ENCODE data around the gene ADAMTSL3. TPM values are rescaled to one million over a fixed set of nuclear protein-coding genes. Genes with fewer than 3 reads are reported as not detected.

The ADAMTSL3 gene
- total RNA-seq, 1 donor, result 0.72 TPM

GRCh38 chr15:83809345-83809744 is 155.4 kb downstream of the ADAMTSL3 start:
- Histone ChIP-seq H2AFZ (ENCODE audit: low read length) (no peak overlapping the region), H3K4me3 (ENCODE audit: insufficient read depth, low read length) (no peak overlapping the region), H3K79me2 (ENCODE audit: insufficient read depth, low read length) (no peaks in the 10 kb centered on the region), H3K27me3 (ENCODE audit: insufficient read depth, low read length) (no peaks in the 10 kb centered on the region), H3K36me3 (ENCODE audit: insufficient read depth, low read length) (no peaks in the 10 kb centered on the region), H3K27ac (ENCODE audit: low read depth, low read length) (no peak overlapping the region), H3K4me1 (ENCODE audit: insufficient read depth, low read length) (no peaks in the 10 kb centered on the region), H3K9me3 (ENCODE audit: low read depth, low read length) (no peaks in the 10 kb centered on the region), H4K20me1 (ENCODE audit: insufficient read depth, low read length) (no peaks in the 10 kb centered on the region), H3K4me2 (ENCODE audit: insufficient read depth, low read length) (no peak overlapping the region)
- DNase-seq (ENCODE audit: insufficient read length, low spot score, missing footprints), result no peak
- no peak for TF ChIP-seq CTCF (IDR thresholded peaks at IDR 0.05; ENCODE audit: extremely low read depth, low read depth, low read length)

GRCh38 chr15:83810110-83810509 is 156.2 kb downstream of the ADAMTSL3 start:
- TF ChIP-seq CTCF (IDR thresholded peaks at IDR 0.05; ENCODE audit: extremely low read depth, low read depth, low read length), result no peak
- H3K4me2 ChIP-seq (ENCODE audit: insufficient read depth, low read length), result no peak overlapping the region
- no peaks in the 10 kb centered on the region for H3K79me2 ChIP-seq (ENCODE audit: insufficient read depth, low read length)
- H3K27ac ChIP-seq (ENCODE audit: low read depth, low read length), result no peak overlapping the region
- no peaks in the 10 kb centered on the region for H3K27me3 ChIP-seq (ENCODE audit: insufficient read depth, low read length)
- H4K20me1 ChIP-seq (ENCODE audit: insufficient read depth, low read length), result no peaks in the 10 kb centered on the region
- no peaks in the 10 kb centered on the region for H3K9me3 ChIP-seq (ENCODE audit: low read depth, low read length)
- DNase-seq (ENCODE audit: insufficient read length, low spot score, missing footprints), result no peak
- H3K4me1 ChIP-seq (ENCODE audit: insufficient read depth, low read length), result no peaks in the 10 kb centered on the region
- no peak overlapping the region for H3K4me3 ChIP-seq (ENCODE audit: insufficient read depth, low read length)
- no peaks in the 10 kb centered on the region for H3K36me3 ChIP-seq (ENCODE audit: insufficient read depth, low read length)
- no peak overlapping the region for H2AFZ ChIP-seq (ENCODE audit: low read length)

- TF ChIP-seq CTCF (IDR thresholded peaks at IDR 0.05; ENCODE audit: extremely low read depth, low read depth, low read length), result no peak
- Histone ChIP-seq H3K4me2 (ENCODE audit: insufficient read depth, low read length) (no peak overlapping the region), H3K9me3 (ENCODE audit: low read depth, low read length) (no peaks in the 10 kb centered on the region), H3K27ac (ENCODE audit: low read depth, low read length) (no peak overlapping the region), H3K4me3 (ENCODE audit: insufficient read depth, low read length) (no peak overlapping the region), H3K79me2 (ENCODE audit: insufficient read depth, low read length) (no peaks in the 10 kb centered on the region), H3K27me3 (ENCODE audit: insufficient read depth, low read length) (no peaks in the 10 kb centered on the region), H2AFZ (ENCODE audit: low read length) (no peak overlapping the region), H4K20me1 (ENCODE audit: insufficient read depth, low read length) (no peaks in the 10 kb centered on the region), H3K4me1 (ENCODE audit: insufficient read depth, low read length) (no peaks in the 10 kb centered on the region), H3K36me3 (ENCODE audit: insufficient read depth, low read length) (no peaks in the 10 kb centered on the region)
- no peak for DNase-seq (ENCODE audit: insufficient read length, low spot score, missing footprints)
Observed at GRCh38 chr15:83813682-83814081, 159.8 kb downstream of the ADAMTSL3 start.

GRCh38 chr15:83815506-83815905 is 161.6 kb downstream of the ADAMTSL3 start:
- Histone ChIP-seq H3K36me3 (ENCODE audit: insufficient read depth, low read length) (no peaks in the 10 kb centered on the region), H3K9me3 (ENCODE audit: low read depth, low read length) (no peaks in the 10 kb centered on the region), H3K27ac (ENCODE audit: low read depth, low read length) (no peak overlapping the region), H3K4me3 (ENCODE audit: insufficient read depth, low read length) (no peak overlapping the region), H3K4me2 (ENCODE audit: insufficient read depth, low read length) (no peak overlapping the region), H3K27me3 (ENCODE audit: insufficient read depth, low read length) (no peaks in the 10 kb centered on the region), H2AFZ (ENCODE audit: low read length) (no peak overlapping the region), H3K79me2 (ENCODE audit: insufficient read depth, low read length) (no peaks in the 10 kb centered on the region), H3K4me1 (ENCODE audit: insufficient read depth, low read length) (no peaks in the 10 kb centered on the region), H4K20me1 (ENCODE audit: insufficient read depth, low read length) (no peaks in the 10 kb centered on the region)
- no peak for DNase-seq (ENCODE audit: insufficient read length, low spot score, missing footprints)
- TF ChIP-seq CTCF (IDR thresholded peaks at IDR 0.05; ENCODE audit: extremely low read depth, low read depth, low read length), result no peak
